Right renal pelvis (tissue), 4 donors: ENCODE measurements around the gene OCA2. TPM values are rescaled to one million over a fixed set of nuclear protein-coding genes. Genes with fewer than 3 reads are reported as not detected.
"Not testable (repeated sequence)": the region's sequence is repeated elsewhere in the genome, so short reads cannot be mapped to it uniquely, and the experiment has no call there.

Source experiments
- DNase-seq, 4 donors: peaks; one replicate each; pipeline ENCODE4 v3.0.0-alpha.2; 2013; ENCODE audit warnings: low read depth in 4 of 4, low spot score in 3 of 4, missing footprints in 1 of 4
- polyA plus RNA-seq, 4 donors: library from polyadenylated mRNA; unstranded; fragments of 120-200 nt; gene quantifications; one replicate each; pipeline ENCODE4 v1.2.1, GENCODE V29; 2013; ENCODE audit not compliant: insufficient read length in 4 of 4

The OCA2 gene
- polyA plus RNA-seq, 4 donors, result 8.7 to 11.2 (median 9.4) TPM

DNA sequence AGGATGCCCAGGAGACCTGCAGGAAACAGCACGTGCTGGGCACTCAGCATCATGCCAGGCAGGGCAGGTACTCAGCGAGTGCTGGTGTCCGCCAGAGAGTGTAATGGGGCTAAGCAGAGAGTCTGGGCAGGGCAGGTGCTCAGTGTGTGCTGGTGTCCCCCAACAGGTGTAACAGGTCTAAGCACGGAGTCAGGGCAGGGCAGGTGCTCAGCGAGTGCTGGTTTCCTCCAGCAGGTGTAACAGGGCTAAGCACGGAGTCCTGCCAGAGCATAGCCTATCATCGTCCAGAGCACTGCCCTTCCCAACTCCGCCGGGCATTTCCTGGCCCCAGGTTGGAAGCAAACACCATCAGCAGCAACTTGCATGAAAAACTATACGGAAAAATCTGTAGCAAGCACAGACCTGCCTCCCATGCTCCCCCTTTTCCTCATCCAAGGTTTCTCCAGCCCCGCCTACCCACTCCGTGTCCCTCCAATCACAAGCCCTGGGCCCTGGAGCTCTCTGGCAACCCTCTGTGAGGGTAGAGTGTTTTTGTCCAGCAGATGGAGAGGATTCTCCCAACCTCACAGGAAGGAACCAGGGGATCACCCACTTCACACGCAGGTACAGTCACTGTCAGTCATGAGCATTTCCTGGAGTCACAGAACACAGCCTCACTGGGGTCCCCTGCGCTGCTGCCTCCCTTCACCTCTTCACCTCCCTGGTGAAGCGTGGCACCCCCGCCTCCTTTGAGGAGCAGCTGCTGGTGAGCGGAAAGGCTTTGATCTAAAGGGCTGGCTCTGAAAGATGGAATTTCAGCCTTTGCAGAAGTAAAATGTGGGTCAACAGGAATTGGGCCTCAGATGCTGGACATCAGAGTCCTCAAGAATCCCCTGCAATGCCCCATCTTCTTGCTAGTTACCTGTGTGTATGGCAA, 302.5 kb downstream of the OCA2 start:
- DNase-seq, result no peak

DNA sequence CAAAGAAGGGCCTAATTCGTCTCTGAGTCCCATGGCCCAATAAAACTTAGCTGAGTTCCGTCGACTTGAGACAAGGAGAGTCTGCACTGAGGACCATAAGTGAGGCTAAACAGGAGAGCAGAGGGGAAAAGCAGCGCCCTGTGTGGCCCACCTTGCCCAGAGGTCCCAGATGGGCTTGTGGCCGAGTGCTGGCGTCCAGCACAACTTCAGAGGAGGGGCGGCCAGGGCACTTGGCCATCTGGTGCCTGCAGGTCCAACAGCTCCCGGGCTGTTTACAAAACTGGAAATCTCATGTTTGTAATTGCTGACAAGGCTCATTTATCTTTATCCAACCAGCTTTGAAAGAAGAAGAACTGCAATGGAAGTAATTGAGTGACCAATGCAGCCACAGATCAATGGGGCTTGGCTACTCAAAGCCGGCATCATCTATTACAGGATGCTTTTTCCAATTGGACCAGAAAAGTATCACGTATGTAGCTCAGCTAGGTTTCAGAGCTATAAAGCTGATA, 306.3 kb downstream of the OCA2 start:
- DNase-seq, result no peak

DNA sequence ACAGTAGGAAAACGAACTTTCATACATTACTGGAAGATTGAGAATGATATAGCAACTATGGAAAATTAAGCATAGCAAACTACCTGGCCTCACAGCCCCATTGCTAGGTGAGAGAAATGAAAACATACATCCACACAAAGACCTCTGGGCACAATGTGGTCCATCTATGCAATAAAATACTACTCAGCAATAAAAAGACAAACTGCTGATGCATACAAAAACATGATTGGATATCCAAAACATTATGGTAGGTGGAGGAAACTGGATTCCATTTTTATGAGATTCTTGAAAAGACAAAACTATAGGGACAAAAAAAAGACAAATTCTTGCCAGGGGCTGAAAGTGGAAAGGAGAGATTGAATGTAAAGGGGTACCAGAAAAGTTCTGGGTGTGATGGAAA, 308.8 kb downstream of the OCA2 start:
- no peak for DNase-seq

DNA sequence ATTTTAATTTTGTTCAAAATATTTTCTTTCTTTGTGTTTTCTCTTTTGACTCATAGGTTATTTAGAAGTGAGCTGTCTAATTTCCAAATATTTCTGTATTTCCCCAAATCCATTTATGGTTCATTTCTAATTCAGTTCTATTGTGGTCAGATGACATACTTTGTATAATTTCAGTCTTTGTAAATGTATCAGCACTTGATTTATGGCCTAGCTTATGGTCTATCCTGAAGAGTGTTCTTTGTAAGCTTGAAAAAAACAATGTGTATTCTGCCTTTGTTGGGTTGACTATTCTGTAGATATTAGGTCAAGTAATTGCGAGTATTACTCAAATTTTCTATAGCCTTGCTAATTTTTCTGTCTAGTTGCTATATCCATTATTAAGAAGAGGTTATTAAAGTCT, 311.2 kb downstream of the OCA2 start:
- no peak for DNase-seq

DNA sequence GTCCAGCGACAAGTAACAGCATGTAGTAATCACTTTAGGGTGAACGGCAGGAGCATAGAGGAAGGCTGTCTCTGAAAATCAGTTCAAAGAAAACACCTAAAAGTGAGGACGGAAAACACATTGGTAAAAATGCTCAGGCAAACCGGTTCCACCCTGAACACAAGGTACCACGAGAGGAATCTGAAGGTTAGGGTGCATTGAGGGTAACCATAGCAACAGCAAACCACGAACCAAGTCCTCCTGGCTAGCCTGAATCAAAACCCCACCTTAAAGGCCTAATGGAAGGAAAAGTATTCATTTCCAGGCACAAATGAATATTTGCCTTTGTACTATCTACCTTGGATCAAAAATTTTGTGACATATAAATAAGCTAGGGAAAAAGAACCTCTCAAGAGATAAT, 315.0 kb downstream of the OCA2 start:
- no peak for DNase-seq

DNA sequence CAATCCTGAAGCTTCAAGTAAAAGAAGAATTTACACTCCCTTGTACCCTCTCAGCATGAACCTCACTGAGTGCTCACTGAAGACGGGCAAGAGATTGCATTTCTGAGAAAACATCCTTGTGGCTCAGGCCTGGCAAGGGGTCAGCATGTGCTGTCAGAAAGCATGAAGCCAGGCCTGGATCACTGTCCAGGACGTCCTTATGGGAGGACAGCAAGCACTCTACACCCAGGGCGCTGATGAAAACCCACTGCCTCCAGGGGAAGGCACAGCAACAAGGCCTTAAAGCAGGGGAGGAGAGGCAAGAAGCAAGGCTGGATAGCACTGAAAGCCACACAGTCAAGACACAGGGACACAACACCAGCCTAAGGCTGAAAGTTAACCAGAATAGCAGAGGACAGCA, 315.4 kb downstream of the OCA2 start:
- no peak for DNase-seq

DNA sequence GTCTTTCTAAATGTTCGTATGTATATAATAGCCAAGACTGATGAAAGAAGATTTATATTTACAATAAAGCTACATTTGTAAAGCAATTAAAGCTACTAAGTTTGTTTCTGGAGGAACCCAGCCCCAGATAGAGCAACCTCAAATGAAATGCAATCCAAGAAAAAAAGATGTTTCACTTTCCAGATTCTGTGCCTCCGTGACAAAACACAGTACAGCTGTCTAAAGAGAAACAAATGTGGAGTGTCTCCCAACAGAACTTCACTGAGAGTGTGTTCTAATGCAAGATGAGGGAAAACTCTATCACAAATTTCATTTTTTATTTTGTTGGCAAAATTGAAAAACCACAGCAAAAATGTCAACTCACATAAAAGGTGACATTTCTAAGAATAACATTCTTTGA, 317.0 kb downstream of the OCA2 start:
- DNase-seq, result no peak

DNA sequence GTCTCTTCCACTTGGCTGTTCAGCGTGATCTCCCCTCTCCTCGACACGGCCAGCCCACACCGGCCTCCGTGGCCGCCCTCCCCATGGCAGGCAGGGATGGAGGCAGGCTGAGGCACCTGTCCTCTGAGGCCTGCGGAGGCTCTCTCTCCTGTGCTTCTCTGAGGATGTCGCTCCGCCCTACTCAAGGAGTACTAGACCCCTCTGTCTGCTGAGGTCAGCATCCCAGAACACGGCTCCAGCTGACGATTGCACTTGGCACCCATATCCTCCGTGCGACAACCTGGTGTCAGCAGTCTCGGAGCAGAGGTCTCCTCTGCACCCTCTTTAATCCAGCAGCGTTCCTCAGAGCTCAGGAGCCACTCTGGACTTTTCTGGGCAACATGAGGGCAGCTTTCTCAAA, 322.6 kb downstream of the OCA2 start:
- DNase-seq, result no peak

DNA sequence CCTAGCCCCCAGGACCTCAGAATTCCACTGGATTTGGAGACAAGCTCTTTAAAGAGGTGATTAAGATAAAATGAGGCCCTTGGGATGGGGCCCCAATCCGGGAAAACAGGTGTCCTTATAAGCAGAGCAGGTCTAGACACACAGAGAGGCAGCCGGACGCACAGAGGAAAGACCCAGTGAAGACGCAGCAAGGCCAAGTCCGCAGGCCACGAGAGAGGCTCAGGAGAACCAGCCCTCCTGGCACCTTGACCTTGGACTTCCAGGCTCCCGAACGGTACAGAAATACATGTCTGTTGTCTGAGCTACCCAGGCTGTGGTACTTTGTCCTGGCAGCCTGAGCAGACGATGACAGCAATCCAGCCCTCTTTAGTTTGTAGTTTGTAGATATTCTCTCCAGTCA, 324.5 kb downstream of the OCA2 start:
- DNase-seq, result no peak

DNA sequence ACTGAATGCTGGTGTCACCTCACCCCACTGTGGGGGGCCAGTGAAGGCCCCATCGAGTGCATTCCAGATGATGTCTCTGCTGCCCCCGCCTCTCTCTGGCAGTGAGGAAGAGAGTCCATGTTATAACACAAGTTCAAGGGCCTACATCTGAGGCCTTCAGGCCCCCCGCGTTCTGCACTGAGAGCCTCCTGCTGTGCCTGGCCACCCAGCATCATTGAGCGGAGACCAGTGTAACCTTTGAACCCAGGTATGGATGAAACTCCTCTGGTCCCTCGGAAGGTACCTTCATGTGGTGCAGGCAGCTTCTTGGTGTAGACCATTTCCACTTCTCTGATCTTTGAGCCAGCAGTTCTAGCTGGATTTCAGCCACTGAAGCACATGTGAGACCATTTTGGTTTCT, 324.9 kb downstream of the OCA2 start:
- DNase-seq, result no peak

DNA sequence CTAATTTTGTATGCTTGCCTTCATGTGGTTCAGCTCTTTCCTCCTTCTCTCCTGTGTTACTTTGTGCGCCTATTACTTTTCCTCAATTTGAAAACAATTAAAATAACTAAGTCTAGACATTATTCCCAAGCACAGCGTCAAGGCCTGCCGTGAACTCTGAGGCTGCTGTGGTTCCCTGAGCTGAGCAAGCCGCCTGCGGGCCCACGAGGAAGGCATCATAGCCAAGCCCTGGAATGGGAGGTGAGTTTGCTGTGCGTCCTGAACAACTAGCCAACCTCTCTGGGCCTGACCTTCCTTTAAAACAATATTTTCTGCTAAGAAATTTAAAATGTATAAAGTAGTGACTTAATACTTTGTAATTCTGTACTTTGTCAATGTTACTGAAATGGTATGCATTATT, 327.2 kb downstream of the OCA2 start:
- no peak for DNase-seq

DNA sequence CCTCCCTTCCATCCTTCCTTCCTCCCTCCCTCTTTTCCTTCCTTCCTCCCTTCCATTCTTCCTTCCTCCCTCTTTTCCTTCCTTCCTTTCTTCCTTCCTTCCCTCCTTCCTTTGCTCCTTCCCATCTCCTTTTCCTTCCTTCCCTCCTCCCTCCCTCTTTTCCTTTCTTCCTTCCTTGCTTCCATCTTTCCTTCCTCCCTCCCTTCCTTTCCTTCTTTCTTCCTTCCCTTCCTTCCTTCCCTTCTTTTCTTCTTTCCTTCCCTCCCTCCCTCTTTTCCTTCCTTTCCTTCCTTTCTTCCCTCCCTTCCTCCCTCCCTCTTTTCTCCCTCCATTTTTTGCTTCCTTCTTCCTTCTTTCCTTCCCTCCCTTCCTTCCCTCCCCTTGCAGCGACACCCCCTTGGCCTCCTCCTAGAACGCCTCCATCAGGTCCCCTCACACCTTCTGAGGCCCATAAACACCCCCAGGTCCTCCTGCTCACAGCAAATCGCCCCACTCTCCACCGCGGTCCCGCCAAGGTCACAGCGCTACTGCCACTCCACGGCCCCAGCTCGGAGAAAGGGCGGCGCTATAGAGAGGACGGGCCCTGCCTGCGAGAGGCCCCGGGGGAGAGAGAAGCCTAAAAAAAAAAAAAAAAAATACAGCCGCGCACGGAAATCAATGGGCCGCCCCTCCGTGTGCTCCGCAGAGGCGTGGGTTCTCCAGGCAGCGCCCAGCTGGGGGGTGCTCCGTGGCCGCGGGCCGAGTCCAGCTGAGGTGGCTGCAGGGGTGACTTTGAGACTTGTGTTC, 328.2 kb downstream of the OCA2 start:
- no peak for DNase-seq

DNA sequence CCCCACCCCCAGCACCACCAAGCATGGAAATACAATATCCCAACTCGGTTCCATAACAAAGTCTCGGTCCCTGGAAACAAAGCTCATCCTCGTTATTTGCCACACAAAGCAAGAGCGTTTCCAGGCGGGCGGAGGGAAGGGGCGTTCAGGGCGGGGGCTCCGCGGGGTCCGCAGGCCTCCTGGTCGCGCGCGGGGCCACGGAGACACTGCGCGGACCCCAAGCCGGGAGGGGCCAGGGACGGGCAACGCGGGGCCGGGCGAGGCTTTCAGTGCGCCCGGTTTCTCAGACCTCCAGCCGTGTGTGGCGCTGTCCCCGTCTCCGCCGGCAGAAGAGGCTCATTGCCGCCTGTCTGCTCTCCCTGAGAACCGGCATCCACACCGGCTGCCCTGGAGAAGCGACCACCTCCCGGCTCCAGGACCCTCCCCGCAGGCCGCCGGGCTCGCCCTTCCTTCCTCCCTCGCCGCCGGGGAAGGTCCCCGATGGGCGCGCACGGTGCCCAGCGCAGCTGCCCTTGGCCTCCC, 329.0 kb downstream of the OCA2 start:
- no peak for DNase-seq

DNA sequence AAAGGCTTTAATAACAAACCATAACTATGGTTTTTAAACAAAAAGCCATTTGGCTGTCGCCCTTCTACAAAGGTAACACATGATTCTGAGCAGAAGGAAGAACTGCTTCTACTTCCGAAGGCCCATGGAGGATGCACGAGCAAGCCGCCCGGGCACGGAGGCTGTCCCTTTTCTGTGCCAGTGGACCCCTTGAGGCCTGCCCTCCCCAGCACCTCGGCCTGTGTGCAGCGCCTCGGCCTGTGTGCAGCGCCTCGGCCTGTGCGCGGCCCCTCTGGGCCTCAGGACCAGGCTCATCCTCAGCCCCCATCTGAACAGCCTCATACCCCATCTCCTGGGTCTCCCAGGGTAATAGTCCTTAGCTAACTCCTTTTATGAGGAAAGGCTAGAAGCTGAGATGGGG, 329.5 kb downstream of the OCA2 start:
- DNase-seq, result no peak

DNA sequence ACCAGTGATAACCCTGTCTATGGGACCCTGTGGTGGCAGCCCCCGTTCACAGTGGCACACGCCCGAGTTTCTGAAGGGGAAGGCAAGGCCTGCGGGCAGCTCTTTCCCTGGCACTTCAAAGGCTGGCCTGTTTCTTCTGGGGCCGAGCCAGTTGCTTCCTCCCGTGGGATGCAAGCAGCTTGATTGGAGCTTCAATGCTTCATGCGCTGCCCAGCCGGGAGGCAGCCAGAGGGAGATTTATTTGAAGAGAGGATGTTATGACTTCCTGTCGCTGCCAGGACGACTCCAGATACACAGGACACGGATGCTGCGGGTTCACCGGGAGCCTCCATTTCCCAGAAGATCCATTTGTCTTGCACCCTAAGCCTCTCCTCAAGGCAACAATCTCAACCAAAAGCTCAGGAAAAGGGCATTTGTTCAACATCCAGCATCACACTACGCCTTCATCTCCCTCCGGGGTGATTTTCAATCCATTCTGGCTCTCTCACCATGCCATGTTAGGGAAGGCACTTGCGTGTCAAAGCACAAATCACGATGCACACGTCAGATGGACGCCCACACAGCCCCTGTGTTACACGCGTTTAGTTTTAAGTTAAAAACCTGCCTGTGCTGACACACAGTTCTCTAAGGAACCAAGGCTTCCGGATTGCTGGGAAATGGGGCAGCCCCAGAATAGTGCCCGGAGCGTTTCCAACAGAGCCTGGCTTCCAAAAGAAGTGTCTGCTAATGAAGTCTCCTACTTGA, 330.2 kb downstream of the OCA2 start:
- DNase-seq, result no peak

DNA sequence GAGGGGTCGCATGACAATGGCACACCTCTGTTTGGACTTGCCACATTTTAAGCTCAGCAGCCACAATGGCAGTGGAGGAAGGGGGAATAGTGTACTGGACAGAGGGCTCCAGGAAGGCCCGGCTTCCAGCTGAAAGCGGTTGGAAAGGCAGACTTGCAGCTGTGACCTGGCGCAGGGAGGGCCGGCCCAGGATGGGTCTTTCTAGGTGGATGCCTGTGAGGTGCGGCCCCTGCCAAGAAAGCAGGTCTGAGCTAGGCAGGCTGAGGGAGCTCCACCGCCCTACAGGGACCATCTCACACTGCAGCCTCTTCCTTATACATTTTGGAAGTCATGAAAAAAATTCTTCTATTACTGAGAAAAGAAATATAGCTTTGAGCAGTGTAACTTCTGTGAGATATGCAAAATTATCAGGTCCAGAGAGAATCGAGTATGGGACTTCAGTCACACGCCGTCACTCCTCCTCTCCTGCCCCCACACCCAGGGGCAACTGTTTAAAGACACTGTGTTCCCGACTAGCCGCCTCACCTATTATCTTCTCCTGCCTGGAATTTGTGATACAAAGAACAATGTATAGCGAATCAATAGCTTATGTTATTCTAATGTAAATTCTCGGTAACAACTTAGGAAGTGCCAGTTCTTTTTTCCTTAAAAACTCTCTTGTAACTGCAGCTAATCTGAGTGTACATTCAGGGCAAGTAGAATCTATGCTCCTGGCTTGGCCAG, 331.0 kb downstream of the OCA2 start:
- no peak for DNase-seq

DNA sequence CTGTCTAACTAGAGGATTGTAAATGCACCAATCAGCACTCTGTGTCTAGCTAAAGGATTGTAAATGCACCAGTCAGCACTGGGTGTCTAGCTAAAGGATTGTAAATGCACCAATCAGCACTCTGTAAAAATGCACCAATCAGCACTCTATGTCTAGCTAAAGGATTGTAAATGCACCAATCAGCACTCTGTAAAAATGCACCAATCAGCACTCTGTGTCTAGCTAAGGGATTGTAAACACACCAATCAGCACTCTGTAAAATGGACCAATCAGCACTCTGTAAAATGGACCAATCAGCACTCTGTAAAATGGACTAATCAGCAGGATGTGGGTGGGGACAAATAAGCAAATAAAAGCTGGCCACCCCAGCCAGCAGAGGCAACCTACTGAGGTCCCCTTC, 331.7 kb downstream of the OCA2 start:
- not testable (repeated sequence) for DNase-seq

DNA sequence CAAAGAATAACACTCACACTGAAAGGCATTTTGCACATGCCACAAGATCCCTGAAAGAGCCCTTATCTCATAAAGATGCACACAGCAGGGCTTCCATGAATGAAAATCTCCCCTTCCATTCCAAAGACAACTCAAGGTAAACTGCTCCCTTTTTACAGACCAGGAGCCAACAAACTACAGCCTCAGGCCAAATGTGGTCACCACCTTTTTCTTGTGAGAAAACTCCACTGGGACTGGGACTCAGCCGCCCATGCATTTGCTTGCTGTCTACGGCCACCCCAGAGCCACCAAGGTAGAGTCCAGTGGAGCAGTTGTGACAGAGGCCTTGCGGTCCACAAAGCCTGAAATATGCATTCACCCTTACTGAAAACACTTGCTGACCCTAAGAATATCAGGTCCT, 334.8 kb downstream of the OCA2 start:
- no peak for DNase-seq

DNA sequence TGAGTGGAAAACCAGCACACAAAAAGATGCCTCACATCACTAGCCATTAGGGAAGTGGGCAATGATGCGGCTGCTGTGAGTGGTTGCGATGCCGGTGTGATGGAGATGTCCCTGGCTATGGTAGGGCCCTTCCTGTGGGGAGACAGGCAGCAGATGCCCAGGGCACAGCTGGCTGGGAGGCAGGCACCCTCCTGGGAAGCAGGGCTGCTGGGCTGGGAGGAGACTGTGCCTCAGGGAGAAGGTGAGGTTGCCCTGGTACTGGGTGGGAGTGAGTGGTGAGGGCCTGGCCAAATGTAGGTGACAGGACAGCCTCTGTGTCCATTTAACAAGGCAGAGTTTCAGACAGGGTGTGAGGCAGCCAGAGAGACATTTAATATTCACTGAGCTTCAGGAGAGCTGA, 335.6 kb downstream of the OCA2 start:
- DNase-seq, result no peak

DNA sequence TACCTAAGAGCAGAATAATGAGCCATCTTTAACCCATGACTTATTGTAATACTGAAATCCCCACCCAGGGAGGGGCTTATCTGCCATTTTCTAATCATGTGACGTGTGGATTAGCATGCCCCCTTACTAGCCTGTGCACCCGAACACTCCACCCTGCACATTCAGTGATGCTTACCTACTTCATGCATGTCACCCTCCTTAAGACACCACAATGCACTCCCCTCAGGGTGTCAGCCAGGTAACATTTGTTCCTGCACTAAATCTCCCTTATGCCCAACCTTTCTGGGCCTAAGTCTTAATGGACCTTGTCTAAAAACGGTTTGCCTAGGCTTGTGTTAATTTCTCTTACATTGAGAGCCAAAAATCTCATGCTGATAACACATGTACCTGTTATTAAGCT, 336.6 kb downstream of the OCA2 start:
- no peak for DNase-seq
